NCI-H460 (cell line): ENCODE measurements around the gene GLOD5. TPM values are rescaled to one million over a fixed set of nuclear protein-coding genes. Genes with fewer than 3 reads are reported as not detected.

Experiments used
- DNase-seq: peaks from one replicate; pipeline ENCODE4 v3.0.0-alpha.2; 2016; ENCODE audit warnings: low read depth; ENCODE audit errors: extremely low read depth
- polyA plus RNA-seq: library from polyadenylated mRNA; depleted of rRNA; stranded (reverse); fragments of >200 nt; gene quantifications from 2 replicates; pipeline ENCODE4 v1.2.3, GENCODE V29; 2014; cell fraction: nucleus; rRNA removed
- total RNA-seq: library from RNA; depleted of rRNA; stranded (reverse); fragments of >200 nt; shearing (Covaris generic); gene quantifications from 2 replicates; pipeline ENCODE4 v1.2.3, GENCODE V29; 2014; rRNA removed

Gene GLOD5
- total RNA-seq, result not detected in 2 replicates
- polyA plus RNA-seq, result not detected in 2 replicates

- DNase-seq, result peak; percentile 39
Measured at GRCh38 chrX:48761674-48762471, at the start of gene GLOD5. TSS of gene GLOD5 (plus strand) at chrX:48761747. CDS start at chrX:48761791, 44 bp downstream.

- DNase-seq, result no peak
Measured at GRCh38 chrX:48711929-48712505, 49.5 kb upstream of the GLOD5 start.

- no peak for DNase-seq
Measured at GRCh38 chrX:48713847-48714246, 47.7 kb upstream of the GLOD5 start.

- no peak for DNase-seq
Measured at GRCh38 chrX:48714573-48714972, 47.0 kb upstream of the GLOD5 start.

- DNase-seq, result no peak
Measured at GRCh38 chrX:48715072-48715471, 46.5 kb upstream of the GLOD5 start.

- no peak for DNase-seq
Measured at GRCh38 chrX:48715876-48716502, 45.6 kb upstream of the GLOD5 start.

GRCh38 chrX:48719958-48720357, 41.6 kb upstream of the GLOD5 start:
- no peak for DNase-seq

- no peak for DNase-seq
Measured at GRCh38 chrX:48720577-48721250, 40.8 kb upstream of the GLOD5 start.

- no peak for DNase-seq
Measured at GRCh38 chrX:48721916-48722315, 39.6 kb upstream of the GLOD5 start.

- DNase-seq, result no peak
Measured at GRCh38 chrX:48726596-48726995, 35.0 kb upstream of the GLOD5 start.

GRCh38 chrX:48728653-48729052, 32.9 kb upstream of the GLOD5 start:
- DNase-seq, result no peak

GRCh38 chrX:48736303-48736702, 25.2 kb upstream of the GLOD5 start:
- DNase-seq, result no peak

- DNase-seq, result no peak
Measured at GRCh38 chrX:48736878-48737212, 24.7 kb upstream of the GLOD5 start.

- peak; percentile 96 for DNase-seq
Measured at GRCh38 chrX:48737213-48737938, 24.2 kb upstream of the GLOD5 start.

GRCh38 chrX:48737940-48738339, 23.6 kb upstream of the GLOD5 start:
- no peak for DNase-seq

GRCh38 chrX:48741834-48742233, 19.7 kb upstream of the GLOD5 start:
- no peak for DNase-seq

GRCh38 chrX:48745222-48745621, 16.3 kb upstream of the GLOD5 start:
- DNase-seq, result no peak

- DNase-seq, result no peak
Measured at GRCh38 chrX:48747415-48748016, 14.0 kb upstream of the GLOD5 start.

GRCh38 chrX:48749182-48749581, 12.4 kb upstream of the GLOD5 start:
- no peak for DNase-seq

- DNase-seq, result no peak
Measured at GRCh38 chrX:48751343-48751742, 10.2 kb upstream of the GLOD5 start.
